ENCODE measurements around the gene RTBDN.
A peak's percentile ranks its signal among the peaks of the same experiment; 100 is the strongest.

Gene RTBDN

DNA sequence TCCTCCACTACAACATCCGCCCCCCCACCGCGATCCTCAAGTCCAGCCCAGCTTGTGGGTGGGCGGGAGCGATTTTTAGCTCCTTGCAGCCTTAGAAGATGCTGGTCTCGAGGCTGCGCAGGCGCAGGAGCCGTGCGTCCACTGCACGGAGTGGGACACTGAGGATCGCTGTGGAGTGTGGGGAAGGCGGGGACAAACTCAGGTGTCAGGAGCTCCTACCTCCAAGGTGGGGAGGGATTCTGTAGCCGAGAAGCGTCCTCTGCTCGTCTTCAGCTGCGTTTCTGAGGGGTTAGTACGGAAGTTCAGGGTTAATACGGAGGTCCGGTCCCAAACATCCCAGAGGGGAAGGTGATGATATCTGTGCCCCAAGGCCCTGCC lies at the start of gene RTBDN:
Gene RTBDN, minus strand, starts transcription at position 14 of the 378 bp plus-strand sequence. CDS start 4,600 bp downstream, outside the sequence.
- no peak within 1 kb of the TSS; the same call in 1 of the 2 replicates for H3K4me3 ChIP-seq (ENCODE audit: low read length)
- TF ChIP-seq ZNF274 (IDR thresholded peaks at IDR 0.05; ENCODE audit: low read depth, low read length) = no peak

DNA sequence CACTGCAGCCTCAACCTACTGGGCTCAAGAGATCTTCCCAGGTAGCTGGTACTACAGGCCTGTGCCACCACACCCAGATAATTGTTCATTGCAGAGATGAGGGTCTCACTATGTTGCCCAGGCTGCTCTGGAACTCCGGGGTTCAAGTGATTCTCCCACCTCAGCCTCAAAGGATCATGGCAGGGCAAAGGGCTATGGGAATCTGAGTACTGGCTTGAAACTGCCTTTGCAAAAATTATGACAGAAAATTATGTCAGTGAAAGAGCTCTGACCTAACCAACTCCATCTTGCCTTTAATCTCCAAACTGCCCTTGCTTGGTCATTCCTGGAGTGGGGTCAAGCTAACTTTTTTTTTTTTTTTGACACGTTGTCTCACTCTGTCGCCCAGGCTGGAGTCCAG lies 48.2 kb upstream of the RTBDN start:
- no peak overlapping the region for H3K4me3 ChIP-seq (ENCODE audit: low read length)
- no peak for TF ChIP-seq ZNF274 (IDR thresholded peaks at IDR 0.05; ENCODE audit: low read depth, low read length)

DNA sequence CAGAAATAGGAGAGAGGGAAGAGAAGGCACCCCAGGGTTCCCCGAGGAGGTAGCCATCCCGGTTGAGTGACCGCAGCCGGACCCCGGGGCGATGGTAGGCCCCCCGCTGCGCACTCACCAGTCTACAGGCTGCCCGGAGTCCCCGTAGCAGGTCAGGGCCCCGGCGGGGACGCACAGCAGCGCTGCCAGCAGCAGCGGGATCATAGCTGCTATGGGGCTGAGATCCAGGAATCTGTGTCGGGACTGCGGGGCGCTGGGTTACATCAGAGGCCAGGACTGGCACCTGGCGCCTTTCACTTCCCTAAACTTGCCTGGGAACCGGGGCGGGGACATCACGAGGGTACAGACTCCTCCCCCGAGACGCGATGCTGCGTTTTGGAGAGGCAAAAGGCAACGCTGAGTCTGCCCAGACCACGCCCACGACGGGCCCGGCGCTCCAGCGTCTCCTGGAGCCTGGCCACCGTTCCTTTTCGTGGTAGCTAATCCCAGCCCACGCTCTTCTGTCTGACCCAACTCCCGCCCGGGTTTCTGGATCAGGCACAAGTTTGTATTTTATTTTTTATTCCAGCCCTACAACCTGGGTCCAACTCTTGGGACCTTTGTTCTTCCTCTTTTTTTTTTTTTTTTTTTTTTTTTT lies 46.9 kb upstream of the RTBDN start, which contains the start of gene DNASE2:
Gene DNASE2, minus strand, starts transcription at position 278 of the 637 bp plus-strand sequence. Its CDS starts 74 bp downstream, at position 204.
- TF ChIP-seq ZNF274 (IDR thresholded peaks at IDR 0.05; ENCODE audit: low read depth, low read length) = no peak
- peak within 1 kb of the TSS; percentile 81 for H3K4me3 ChIP-seq (ENCODE audit: low read length)

DNA sequence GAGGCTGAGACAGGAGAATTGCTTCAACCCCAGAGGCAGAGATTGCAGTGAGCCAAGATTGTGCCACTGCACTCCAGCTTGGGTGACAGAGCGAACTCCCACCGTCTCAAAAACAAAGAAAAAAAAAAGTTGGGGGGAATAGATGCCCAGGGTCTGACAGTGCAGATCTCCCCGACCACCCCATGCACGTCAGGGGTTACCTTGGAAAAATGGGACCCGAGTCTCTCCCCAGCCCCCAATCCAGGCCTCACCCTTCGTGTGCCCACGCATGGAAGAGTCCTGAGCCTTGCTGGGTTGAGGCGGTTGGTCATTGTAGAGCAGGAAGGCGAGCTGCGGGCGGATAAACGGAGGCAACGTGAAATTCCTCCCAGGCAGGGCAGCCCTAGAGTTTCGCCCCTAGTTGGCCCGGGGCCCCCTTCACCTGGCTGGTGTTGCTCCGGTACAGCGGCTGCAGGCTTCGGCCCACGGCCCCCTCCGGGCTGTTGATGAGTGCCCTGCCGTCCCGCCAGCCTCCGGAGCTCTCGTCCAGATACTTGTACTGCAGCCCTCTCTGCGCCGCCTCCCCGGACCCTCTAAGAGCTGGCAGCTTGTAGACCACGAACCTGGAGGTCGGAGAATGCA lies 46.3 kb upstream of the RTBDN start:
- H3K4me3 ChIP-seq (ENCODE audit: low read length) = peak overlapping the region; percentile 81
- no peak for TF ChIP-seq ZNF274 (IDR thresholded peaks at IDR 0.05; ENCODE audit: low read depth, low read length)

DNA sequence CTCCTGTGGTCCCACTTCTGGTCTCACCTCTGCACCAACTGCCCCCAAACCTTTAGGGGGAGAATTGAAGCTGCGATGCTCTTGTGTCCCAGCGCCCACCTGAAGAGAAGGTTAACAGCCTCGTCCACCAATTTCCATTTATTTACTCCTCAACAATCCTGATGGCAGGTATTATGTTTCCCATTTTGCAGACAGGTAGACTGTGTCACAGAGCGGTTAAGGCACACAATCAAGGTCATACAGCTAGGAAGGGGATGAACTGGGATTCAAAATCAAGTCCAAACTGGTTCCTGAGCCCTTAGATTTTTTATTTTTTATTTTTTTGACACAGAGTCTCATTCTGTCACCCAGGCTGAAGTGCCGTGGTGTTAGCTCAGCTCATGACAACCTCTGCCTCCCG lies 40.7 kb upstream of the RTBDN start:
- no peak for TF ChIP-seq ZNF274 (IDR thresholded peaks at IDR 0.05; ENCODE audit: low read depth, low read length)
- no peak overlapping the region for H3K4me3 ChIP-seq (ENCODE audit: low read length)

DNA sequence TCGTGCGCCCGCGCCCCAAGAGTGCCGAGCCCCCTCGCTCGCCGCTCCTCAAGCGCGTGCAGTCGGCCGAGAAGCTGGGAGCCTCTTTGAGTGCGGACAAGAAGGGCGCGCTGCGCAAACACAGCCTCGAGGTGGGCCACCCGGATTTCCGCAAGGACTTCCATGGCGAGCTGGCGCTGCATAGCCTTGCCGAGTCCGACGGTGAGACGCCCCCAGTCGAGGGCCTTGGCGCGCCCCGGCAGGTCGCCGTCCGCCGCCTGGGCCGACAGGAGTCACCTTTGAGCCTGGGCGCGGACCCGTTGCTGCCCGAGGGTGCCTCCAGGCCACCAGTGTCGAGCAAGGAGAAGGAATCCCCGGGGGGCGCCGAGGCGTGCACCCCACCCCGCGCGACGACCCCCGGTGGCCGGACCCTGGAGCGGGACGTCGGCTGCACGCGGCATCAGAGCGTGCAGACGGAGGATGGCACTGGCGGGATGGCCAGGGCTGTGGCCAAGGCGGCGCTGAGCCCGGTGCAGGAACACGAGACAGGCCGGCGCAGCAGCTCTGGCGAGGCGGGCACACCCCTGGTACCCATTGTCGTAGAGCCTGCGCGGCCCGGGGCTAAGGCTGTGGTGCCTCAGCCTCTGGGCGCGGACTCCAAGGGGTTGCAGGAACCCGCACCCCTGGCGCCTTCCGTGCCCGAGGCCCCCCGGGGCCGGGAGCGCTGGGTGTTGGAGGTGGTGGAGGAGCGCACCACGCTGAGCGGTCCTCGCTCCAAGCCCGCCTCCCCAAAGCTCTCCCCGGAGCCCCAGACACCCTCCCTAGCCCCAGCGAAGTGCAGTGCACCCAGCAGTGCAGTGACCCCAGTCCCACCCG lies 39.7 kb upstream of the RTBDN start:
- H3K4me3 ChIP-seq (ENCODE audit: low read length) = no peak overlapping the region; the same call in 1 of the 2 replicates

DNA sequence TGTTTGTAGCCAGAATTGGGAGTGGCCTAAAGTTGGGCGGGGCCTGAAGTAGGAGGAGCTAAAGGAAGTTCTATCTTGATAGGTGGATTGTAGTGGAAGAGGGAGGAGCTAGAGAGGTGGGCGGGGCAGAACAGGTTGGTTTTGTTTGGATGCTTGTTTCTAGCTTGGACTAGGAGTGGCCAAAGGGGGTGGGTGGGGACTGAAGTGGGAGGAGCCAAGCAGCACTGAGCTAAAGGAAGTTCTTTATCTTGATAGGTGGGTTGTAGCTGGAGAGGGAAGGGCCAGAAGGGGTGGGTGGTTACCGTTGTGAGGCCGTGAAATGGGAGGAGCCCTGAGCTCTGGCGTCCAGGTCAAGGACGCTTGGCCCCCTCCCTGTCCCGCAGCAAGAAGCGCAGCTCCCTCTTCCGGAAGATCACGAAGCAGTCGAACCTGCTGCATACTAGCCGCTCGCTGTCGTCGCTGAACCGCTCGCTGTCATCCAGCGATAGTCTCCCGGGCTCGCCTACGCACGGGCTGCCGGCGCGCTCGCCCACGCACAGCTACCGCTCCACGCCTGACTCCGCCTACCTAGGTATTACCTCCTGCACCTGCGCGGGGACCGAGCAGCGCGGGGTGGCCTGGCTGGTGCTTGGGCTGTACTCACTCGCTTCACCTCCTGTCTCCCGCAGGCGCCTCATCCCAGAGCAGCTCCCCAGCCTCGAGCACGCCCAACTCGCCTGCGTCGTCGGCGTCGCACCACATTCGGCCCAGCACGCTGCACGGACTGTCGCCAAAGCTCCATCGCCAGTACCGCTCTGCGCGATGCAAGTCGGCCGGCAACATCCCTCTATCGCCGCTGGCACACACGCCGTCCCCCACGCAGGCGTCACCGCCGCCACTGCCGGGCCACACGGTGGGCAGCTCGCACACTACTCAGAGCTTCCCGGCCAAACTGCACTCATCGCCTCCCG lies 38.8 kb upstream of the RTBDN start:
- peak overlapping the region; percentile 9; the same call in 1 of the 2 replicates for H3K4me3 ChIP-seq (ENCODE audit: low read length)
- no peak for TF ChIP-seq ZNF274 (IDR thresholded peaks at IDR 0.05; ENCODE audit: low read depth, low read length)

More for the DNA sequence above, 39.7 kb upstream of the RTBDN start:
- TF ChIP-seq ZNF274 (IDR thresholded peaks at IDR 0.05; ENCODE audit: low read depth, low read length) = no peak

DNA sequence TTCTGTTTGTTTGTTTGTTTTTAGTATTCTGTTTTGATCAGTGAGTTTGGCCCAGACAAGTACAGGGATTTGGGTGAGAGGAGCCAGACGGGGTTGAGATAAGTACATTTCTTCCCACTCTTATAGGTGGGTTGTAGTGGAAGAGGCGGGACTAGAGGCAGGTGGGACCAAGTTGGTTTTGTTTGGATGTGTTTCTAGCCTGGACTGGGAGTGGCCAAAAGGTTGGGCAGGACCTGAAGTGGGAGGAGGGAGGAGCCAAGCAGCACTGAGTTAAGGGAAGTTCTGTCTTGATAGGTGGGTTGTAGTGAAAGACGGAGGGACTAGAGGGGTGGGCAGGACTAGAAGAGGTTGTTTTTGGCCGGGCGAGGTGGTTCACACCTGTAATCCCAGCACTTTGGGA lies 37.9 kb upstream of the RTBDN start:
- no peak overlapping the region for H3K4me3 ChIP-seq (ENCODE audit: low read length)
- no peak for TF ChIP-seq ZNF274 (IDR thresholded peaks at IDR 0.05; ENCODE audit: low read depth, low read length)

DNA sequence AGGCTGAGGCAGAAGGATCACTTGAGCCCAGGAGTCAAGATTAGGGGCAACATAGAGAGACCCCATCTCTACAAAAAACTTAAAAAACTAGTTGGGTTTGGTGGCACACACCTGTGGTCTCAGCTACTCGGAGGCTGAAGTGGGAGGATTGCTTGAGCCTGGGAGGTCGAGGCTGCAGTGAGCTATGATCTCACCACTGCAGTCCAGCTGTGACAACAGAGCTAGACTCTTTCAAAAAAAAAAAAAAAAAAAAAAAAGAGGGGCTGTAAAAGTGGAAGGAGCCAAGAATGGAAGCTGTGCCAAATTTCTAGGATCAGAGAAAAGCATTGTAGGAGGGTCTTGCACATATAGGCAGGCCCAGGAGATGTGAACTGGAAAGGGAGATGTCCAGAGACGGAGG lies 37.3 kb upstream of the RTBDN start:
- no peak overlapping the region for H3K4me3 ChIP-seq (ENCODE audit: low read length)
- TF ChIP-seq ZNF274 (IDR thresholded peaks at IDR 0.05; ENCODE audit: low read depth, low read length) = no peak

DNA sequence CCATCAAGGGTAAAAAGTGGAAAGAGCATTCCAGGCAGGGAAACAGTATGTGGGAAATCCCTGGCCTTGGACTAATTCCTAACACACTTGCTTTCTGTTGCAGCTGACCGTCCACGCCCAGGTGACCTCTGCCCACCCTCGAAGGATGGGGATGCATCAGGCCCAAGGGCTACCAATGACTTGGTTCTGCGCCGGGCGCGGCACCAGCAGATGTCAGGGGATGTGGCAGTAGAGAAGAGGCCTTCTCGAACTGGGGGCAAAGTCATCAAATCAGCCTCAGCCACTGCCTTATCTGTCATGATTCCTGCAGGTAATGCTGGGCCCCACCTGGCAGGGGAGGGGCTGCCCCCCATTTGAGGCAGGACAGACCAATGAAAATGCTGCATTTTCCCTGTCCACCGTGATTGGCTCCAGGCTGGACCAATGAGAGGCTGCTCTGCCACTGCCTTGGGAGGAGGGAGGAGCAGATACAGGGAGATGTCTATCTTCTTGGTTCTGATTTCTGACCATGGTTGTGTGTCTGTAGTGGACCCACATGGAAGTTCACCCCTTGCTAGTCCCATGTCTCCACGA lies 34.2 kb upstream of the RTBDN start:
- TF ChIP-seq ZNF274 (IDR thresholded peaks at IDR 0.05; ENCODE audit: low read depth, low read length) = no peak
- no peak overlapping the region for H3K4me3 ChIP-seq (ENCODE audit: low read length)

DNA sequence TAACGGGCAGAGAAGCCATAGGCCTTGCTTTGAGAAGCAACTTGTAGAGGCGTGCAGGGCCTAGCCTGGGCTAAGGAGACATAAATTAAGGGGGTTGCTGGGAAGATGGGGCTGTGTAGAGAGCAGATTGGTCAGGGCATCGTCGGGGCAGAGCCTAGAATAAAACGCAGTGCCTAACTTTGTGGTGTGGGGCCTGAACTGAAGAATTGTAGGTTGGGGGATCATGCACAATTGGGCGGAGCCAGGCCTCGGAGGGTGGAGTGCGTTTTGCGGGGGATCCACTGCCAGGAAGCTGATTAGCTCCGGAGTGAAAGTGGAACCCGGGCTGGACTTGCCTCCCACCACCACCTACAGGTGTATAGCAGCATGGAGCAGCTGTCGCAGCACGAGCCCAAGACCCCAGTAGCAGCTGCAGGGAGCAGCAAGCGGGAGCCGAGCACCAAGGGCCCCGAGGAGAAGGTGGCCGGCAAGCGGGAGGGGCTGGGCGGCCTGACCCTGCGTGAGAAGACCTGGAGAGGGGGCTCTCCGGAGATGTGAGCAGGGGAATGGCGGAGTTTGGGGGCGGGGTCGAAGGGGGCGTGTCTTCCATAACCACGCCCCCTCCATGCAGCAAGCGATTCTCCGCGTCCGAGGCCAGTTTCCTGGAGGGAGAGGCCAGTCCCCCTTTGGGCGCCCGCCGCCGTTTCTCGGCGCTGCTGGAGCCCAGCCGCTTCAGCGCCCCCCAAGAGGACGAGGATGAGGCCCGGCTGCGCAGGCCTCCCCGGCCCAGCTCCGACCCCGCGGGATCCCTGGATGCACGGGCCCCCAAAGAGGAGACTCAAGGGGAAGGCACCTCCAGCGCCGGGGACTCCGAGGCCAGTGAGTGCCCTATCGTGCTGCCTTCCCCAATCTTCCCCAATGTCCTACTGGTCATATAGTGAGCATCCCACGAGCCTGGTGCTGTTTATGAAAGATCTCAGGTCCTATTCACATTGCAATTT lies 33.0 kb upstream of the RTBDN start:
- no peak for TF ChIP-seq ZNF274 (IDR thresholded peaks at IDR 0.05; ENCODE audit: low read depth, low read length)

More for the DNA sequence above, 33.0 kb upstream of the RTBDN start:
- peak overlapping the region; percentile 17; the same call in 1 of the 2 replicates for H3K4me3 ChIP-seq (ENCODE audit: low read length)

Measured in GM08714 (cell line).